Measurements from ENCODE around the gene MAP1LC3B2. TPM values are rescaled to one million over a fixed set of nuclear protein-coding genes. Genes with fewer than 3 reads are reported as not detected.

MAP1LC3B2 gene
- total RNA-seq, 1 experiment from 2014 or later, result 1.5 TPM

GRCh38 chr12:116614194-116614915 is 55.2 kb downstream of the MAP1LC3B2 start:
- peaks cover 0 to 4% of the 10 kb centered on the region in 2 experiments; a peak in 2 of 5 replicates for H3K9me3 Mint-ChIP-seq
- H4K8ac ChIP-seq (replicated peaks; ENCODE audit: insufficient read length, low read depth, low read length), result no peak overlapping the region
- no peaks in the 10 kb centered on the region for H3K4me1 ChIP-seq (ENCODE audit: insufficient read depth, low read length)
- H2AK5ac ChIP-seq (ENCODE audit: insufficient read length, low read length), result no peak overlapping the region
- WGBS (ENCODE audit: extremely low coverage, insufficient read length, low lambda C conversion rate), result no CpG with 5 or more reads among the region's 11 CpGs
- no peak for DNase-seq
- H3K4me3 Mint-ChIP-seq, result no peak overlapping the region
- H3K27me3 ChIP-seq (ENCODE audit: insufficient read depth, low read length), result no peaks in the 10 kb centered on the region
- H3K36me3 Mint-ChIP-seq (ENCODE audit: insufficient read depth in 1 of 3, low read depth in 3 of 3), result no peaks in the 10 kb centered on the region; a peak in 1 of 7 replicates
- no peak overlapping the region for H3T11ph ChIP-seq (ENCODE audit: low read length)
- H3K18ac ChIP-seq (ENCODE audit: insufficient read length, low read depth, low read length), result no peak overlapping the region
- H2AFZ ChIP-seq (ENCODE audit: low read length), result no peak overlapping the region
- peaks cover 20 to 22% of the 10 kb centered on the region in 2 experiments for H3K4me1 Mint-ChIP-seq
- no peaks in the 10 kb centered on the region; the same call in 1 of the 2 replicates for H3K27me3 Mint-ChIP-seq (ENCODE audit: low read depth)
- TF ChIP-seq CTCF (conservative IDR thresholded peaks at IDR 0.05), result no peak
- H3K79me2 ChIP-seq (ENCODE audit: insufficient read depth, low read length), result no peaks in the 10 kb centered on the region
- H2BK12ac ChIP-seq (ENCODE audit: insufficient read length, low read depth, low read length), result no peak overlapping the region
- H3K9ac ChIP-seq (ENCODE audit: extremely low read depth, insufficient read length, low read length), result no peak overlapping the region
- H2BK15ac ChIP-seq (ENCODE audit: low read depth, low read length), result no peak overlapping the region
- no peak overlapping the region for H3K4ac ChIP-seq (ENCODE audit: low read depth, low read length)
- no peak overlapping the region for H3K27ac ChIP-seq (ENCODE audit: insufficient read length, low read depth, low read length)
- H3K9me3 ChIP-seq (ENCODE audit: control insufficient read depth, low read depth, low read length), result no peaks in the 10 kb centered on the region
- H3K27ac Mint-ChIP-seq, result no peak overlapping the region
- H3K23me2 ChIP-seq (ENCODE audit: insufficient read length, low read depth, low read length, poor library complexity, severe bottlenecking), result no peaks in the 10 kb centered on the region
- no peak overlapping the region for H2BK20ac ChIP-seq (ENCODE audit: low read depth, low read length, poor library complexity, severe bottlenecking)
- H3K79me1 ChIP-seq (ENCODE audit: insufficient read depth, low read depth, low read length, poor library complexity, severe bottlenecking), result no peaks in the 10 kb centered on the region
- H3K23ac ChIP-seq (ENCODE audit: insufficient read length, low read depth, low read length), result no peak overlapping the region
- no peak overlapping the region for H4K91ac ChIP-seq (ENCODE audit: insufficient read length, low read depth, low read length)
- H4K20me1 ChIP-seq (ENCODE audit: control insufficient read depth, insufficient read depth, insufficient read length), result no peaks in the 10 kb centered on the region
- H3K14ac ChIP-seq (ENCODE audit: insufficient read depth, low read length), result no peak overlapping the region
- no peak overlapping the region for H2BK5ac ChIP-seq (ENCODE audit: insufficient read length, low read length)
- H2BK120ac ChIP-seq (ENCODE audit: low read depth, low read length, poor library complexity, severe bottlenecking), result no peak overlapping the region
- H4K5ac ChIP-seq (ENCODE audit: insufficient read length, low read depth, low read length), result no peak overlapping the region
- no peak overlapping the region for H3K56ac ChIP-seq (ENCODE audit: insufficient read length, low read depth, low read length)
- no peak overlapping the region for H3K4me2 ChIP-seq (ENCODE audit: insufficient read depth, insufficient read length, low read length)
